ENCODE results near the gene NFILZ. TPM values are rescaled to one million over a fixed set of nuclear protein-coding genes. Genes with fewer than 3 reads are reported as not detected.
A peak's percentile ranks its signal among the peaks of the same experiment; 100 is the strongest.

Gene NFILZ
- total RNA-seq (2014; rRNA removed; shearing (Covaris generic)), result not detected in 2 replicates

GRCh38 chr19:8629996-8630683, at the start of gene NFILZ:
TSS of gene NFILZ (plus strand) at chr19:8630633. CDS start at chr19:8676766, 46,133 bp downstream.
- no peak for DNase-seq (ENCODE audit: low spot score)

- DNase-seq (ENCODE audit: low spot score), result peak; percentile 77
Measured at GRCh38 chr19:8580710-8581281, 49.6 kb upstream of the NFILZ start.

GRCh38 chr19:8584965-8585893, 45.2 kb upstream of the NFILZ start:
- DNase-seq (ENCODE audit: low spot score), result no peak

GRCh38 chr19:8585894-8586750, 44.3 kb upstream of the NFILZ start:
- DNase-seq (ENCODE audit: low spot score), result no peak

GRCh38 chr19:8589177-8589714, 41.2 kb upstream of the NFILZ start:
- no peak for DNase-seq (ENCODE audit: low spot score)

- peak; percentile 87 for DNase-seq (ENCODE audit: low spot score)
Measured at GRCh38 chr19:8592231-8593009, 38.0 kb upstream of the NFILZ start.

GRCh38 chr19:8593931-8594330, 36.5 kb upstream of the NFILZ start:
- no peak for DNase-seq (ENCODE audit: low spot score)

- no peak for DNase-seq (ENCODE audit: low spot score)
Measured at GRCh38 chr19:8595651-8596050, 34.8 kb upstream of the NFILZ start.

GRCh38 chr19:8596168-8596567, 34.3 kb upstream of the NFILZ start:
- DNase-seq (ENCODE audit: low spot score), result no peak

- no peak for DNase-seq (ENCODE audit: low spot score)
Measured at GRCh38 chr19:8600064-8600463, 30.4 kb upstream of the NFILZ start.

- no peak for DNase-seq (ENCODE audit: low spot score)
Measured at GRCh38 chr19:8600816-8601215, 29.6 kb upstream of the NFILZ start.

- no peak for DNase-seq (ENCODE audit: low spot score)
Measured at GRCh38 chr19:8601796-8602195, 28.6 kb upstream of the NFILZ start.

GRCh38 chr19:8605514-8605913, 24.9 kb upstream of the NFILZ start:
- DNase-seq (ENCODE audit: low spot score), result no peak

GRCh38 chr19:8607386-8607785, 23.0 kb upstream of the NFILZ start:
- peak; percentile 56 for DNase-seq (ENCODE audit: low spot score)

GRCh38 chr19:8608941-8609278, 21.5 kb upstream of the NFILZ start:
- DNase-seq (ENCODE audit: low spot score), result no peak

GRCh38 chr19:8609279-8610040, 21.0 kb upstream of the NFILZ start:
- DNase-seq (ENCODE audit: low spot score), result peak; percentile 56

GRCh38 chr19:8610041-8610935, 20.1 kb upstream of the NFILZ start, which contains the start of gene ADAMTS10:
TSS of gene ADAMTS10 (minus strand) at chr19:8610715. CDS start at chr19:8605710, 5,005 bp downstream.
- DNase-seq (ENCODE audit: low spot score), result no peak

GRCh38 chr19:8610936-8611300, 19.5 kb upstream of the NFILZ start:
- DNase-seq (ENCODE audit: low spot score), result no peak

- DNase-seq (ENCODE audit: low spot score), result no peak
Measured at GRCh38 chr19:8611391-8611876, 19.0 kb upstream of the NFILZ start.
